ENCODE measurements around the gene MAD2L1BP.
A peak's percentile ranks its signal among the peaks of the same experiment; 100 is the strongest.
"Not testable (repeated sequence)": the region's sequence is repeated elsewhere in the genome, so short reads cannot be mapped to it uniquely, and the experiment has no call there.

MAD2L1BP gene

DNA sequence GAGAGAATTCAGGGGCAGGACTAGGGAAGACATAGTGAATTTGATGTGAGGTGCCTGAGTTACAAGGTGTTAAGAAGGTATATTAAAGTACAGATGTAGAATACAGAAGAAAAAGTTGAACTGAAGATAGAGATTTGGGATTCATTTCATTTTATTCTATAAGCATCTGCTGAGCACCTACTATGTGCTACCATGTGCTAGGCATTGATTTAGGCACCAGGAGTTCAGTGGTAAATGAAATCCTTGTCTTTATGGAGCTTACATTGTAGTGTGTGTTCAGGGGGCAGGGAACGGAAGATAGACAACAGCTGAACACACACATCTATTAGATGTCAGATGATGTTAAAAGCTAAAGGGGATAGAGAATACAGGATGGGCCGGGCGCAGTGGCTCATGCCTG lies 12.0 kb downstream of the MAD2L1BP start:
- H3K27ac ChIP-seq (ENCODE audit: low read length): no peak overlapping the region
- H3K9me3 ChIP-seq (ENCODE audit: insufficient read depth, low read depth, low read length): no peaks in the 10 kb centered on the region
- no peak overlapping the region for H3K9ac ChIP-seq (ENCODE audit: low read depth, low read length)
- H3K27me3 ChIP-seq (ENCODE audit: insufficient read depth, low read length): no peaks in the 10 kb centered on the region
- H3K4me1 ChIP-seq (ENCODE audit: insufficient read depth, low read length): no peaks in the 10 kb centered on the region
- peaks cover under 1% of the 10 kb centered on the region; the same call in 1 of the 2 replicates for H3K36me3 ChIP-seq (ENCODE audit: insufficient read depth, low read depth, low read length)
- no peak overlapping the region for H3K4me3 ChIP-seq (ENCODE audit: low read length)

DNA sequence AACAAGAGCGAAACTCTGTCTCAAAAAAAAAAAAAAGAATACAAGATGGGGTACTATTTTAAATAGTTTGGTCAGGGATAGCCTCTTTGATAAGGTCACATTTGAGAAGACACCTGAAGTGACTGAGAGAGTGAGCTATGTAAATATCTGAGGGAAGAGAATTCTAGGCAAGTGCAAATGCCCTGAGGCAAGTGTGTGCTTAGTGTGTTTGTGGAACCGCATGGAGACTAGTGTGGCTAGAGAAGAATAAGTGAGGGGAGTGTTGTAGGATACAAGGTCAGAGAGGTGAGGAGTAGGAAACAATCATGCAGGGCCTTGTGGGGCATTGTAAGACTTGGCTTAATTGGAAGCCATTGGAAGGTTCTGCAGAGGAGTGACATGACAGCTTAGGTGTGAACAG lies 12.6 kb downstream of the MAD2L1BP start:
- no peak overlapping the region for H3K9ac ChIP-seq (ENCODE audit: low read depth, low read length)
- H3K27me3 ChIP-seq (ENCODE audit: insufficient read depth, low read length): no peaks in the 10 kb centered on the region
- H3K36me3 ChIP-seq (ENCODE audit: insufficient read depth, low read depth, low read length): no peaks in the 10 kb centered on the region
- no peaks in the 10 kb centered on the region for H3K9me3 ChIP-seq (ENCODE audit: insufficient read depth, low read depth, low read length)
- H3K4me3 ChIP-seq (ENCODE audit: low read length): no peak overlapping the region
- no peak overlapping the region for H3K27ac ChIP-seq (ENCODE audit: low read length)
- no peaks in the 10 kb centered on the region for H3K4me1 ChIP-seq (ENCODE audit: insufficient read depth, low read length)

DNA sequence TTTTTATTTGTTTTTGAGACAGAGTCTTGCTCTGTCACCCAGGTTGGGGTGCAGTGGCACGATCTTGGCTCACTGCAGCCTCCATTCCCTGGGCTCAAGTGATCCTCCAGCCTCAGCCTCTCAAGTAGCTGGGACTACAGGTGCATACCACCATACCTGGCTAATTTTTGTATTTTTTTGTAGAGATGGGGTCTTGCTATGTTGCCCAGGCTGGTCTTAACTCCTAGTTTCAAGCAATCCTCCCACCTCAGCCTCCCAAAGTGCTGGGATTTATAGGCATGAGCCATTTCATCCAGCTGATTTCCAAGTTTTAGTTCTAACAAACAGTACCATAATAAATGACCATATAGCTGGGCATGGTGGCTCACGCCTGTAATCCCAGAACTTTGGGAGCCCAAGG lies 17.2 kb downstream of the MAD2L1BP start:
- not testable (repeated sequence) for H3K4me3 ChIP-seq (ENCODE audit: low read length); H3K27ac ChIP-seq (ENCODE audit: low read length); H3K4me1 ChIP-seq (ENCODE audit: insufficient read depth, low read length); H3K27me3 ChIP-seq (ENCODE audit: insufficient read depth, low read length); H3K9me3 ChIP-seq (ENCODE audit: insufficient read depth, low read depth, low read length); H3K36me3 ChIP-seq (ENCODE audit: insufficient read depth, low read depth, low read length); H3K9ac ChIP-seq (ENCODE audit: low read depth, low read length)

DNA sequence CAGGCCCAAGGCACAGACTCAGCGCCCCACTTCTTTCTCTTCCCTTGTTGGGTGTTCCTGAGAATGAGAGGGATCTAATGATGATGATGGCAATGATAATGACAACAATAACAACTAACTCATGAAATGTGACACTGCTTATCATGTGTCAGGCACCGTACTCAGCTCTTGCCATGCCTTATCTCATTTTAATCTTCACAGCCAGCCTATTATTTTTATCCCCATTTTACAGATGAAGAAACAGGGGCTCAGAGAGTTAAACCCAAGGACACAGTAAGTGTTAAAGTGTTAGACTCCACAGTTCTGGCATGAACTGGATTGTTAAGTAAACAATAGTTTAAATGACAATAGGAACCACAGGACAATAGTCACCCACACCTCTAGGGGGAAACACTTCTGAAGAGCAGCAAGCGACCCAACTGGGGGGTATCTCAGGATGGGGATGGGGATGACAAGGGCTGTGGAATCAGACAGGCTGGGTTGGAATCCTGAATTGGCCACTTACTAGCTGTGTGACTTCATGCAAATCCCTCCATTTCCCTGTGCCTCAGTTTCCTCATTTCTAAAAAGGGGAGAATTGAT lies 21.7 kb downstream of the MAD2L1BP start:
- H3K9ac ChIP-seq (ENCODE audit: low read depth, low read length): no peak overlapping the region
- H3K9me3 ChIP-seq (ENCODE audit: insufficient read depth, low read depth, low read length): no peaks in the 10 kb centered on the region
- no peak overlapping the region for H3K4me3 ChIP-seq (ENCODE audit: low read length)
- H3K27ac ChIP-seq (ENCODE audit: low read length): no peak overlapping the region
- no peaks in the 10 kb centered on the region for H3K4me1 ChIP-seq (ENCODE audit: insufficient read depth, low read length)
- H3K27me3 ChIP-seq (ENCODE audit: insufficient read depth, low read length): no peaks in the 10 kb centered on the region
- H3K36me3 ChIP-seq (ENCODE audit: insufficient read depth, low read depth, low read length): no peaks in the 10 kb centered on the region

DNA sequence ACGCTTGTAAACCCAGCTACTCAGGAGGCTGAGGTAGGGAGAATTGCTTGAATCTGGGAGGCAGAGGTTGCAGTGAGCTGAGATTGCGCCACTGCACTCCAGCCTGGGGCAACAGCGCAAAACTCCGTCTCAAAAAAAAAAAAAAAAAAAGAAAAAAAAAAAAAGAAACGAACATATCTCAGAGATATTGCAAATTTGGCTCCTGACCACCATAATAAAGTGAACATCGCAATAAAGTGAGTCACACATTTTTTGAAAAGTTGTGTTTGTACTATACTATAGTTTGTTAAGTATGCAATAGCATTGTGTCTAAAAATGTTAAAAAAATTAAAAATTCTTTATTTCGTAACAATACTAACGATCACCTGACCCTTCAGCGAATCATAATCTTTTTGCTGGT lies 22.5 kb downstream of the MAD2L1BP start:
- H3K36me3 ChIP-seq (ENCODE audit: insufficient read depth, low read depth, low read length): no peaks in the 10 kb centered on the region

DNA sequence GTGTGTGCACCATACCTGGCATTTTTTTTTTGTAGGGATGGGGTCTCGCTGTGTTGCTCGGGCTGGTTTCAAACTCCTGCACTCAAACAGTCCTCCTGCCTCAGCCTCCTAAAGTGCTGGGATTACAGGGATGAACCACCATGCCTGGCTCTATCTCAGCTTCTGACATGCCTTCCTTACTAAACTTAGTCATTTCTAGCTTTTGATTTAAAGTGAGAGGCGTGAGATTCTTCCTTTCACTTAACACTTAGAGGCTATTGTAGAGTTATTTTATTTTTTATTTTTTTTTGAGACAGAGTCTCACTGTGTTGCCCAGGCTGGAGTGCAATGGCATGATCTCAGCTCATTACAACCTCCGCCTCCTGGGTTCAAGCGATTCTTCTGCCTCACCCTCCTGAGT lies 27.3 kb downstream of the MAD2L1BP start:
- H3K9ac ChIP-seq (ENCODE audit: low read depth, low read length); H3K4me1 ChIP-seq (ENCODE audit: insufficient read depth, low read length); H3K36me3 ChIP-seq (ENCODE audit: insufficient read depth, low read depth, low read length); H3K9me3 ChIP-seq (ENCODE audit: insufficient read depth, low read depth, low read length); H3K27ac ChIP-seq (ENCODE audit: low read length); H3K27me3 ChIP-seq (ENCODE audit: insufficient read depth, low read length); H3K4me3 ChIP-seq (ENCODE audit: low read length): not testable (repeated sequence)

More for the DNA sequence above, 22.5 kb downstream of the MAD2L1BP start:
- H3K4me3 ChIP-seq (ENCODE audit: low read length): no peak overlapping the region
- no peak overlapping the region for H3K9ac ChIP-seq (ENCODE audit: low read depth, low read length)
- no peaks in the 10 kb centered on the region for H3K27me3 ChIP-seq (ENCODE audit: insufficient read depth, low read length)
- no peaks in the 10 kb centered on the region for H3K4me1 ChIP-seq (ENCODE audit: insufficient read depth, low read length)
- H3K27ac ChIP-seq (ENCODE audit: low read length): no peak overlapping the region
- H3K9me3 ChIP-seq (ENCODE audit: insufficient read depth, low read depth, low read length): no peaks in the 10 kb centered on the region

DNA sequence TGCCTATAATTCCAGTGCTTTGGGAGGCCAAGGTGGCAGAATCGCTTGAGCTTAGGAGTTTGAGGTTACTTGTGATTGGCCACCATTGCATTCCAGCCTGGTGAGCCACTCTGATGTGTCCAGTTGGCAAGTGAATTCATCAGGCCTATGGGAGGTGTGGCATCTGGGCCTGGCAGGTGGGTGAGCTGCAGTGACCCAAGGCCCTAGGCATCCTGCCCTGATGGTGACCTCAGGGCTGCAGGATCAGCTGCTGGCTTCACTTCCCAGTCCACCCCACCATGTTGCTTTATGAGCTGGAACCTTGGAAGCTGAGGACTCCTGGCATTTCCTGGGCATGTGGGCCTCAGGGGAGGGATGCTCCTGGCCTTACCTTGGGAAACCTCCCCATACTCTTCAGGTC lies 29.7 kb downstream of the MAD2L1BP start:
- Histone ChIP-seq H3K36me3 (ENCODE audit: insufficient read depth, low read depth, low read length) (no peaks in the 10 kb centered on the region; the same call in 1 of the 2 replicates), H3K27me3 (ENCODE audit: insufficient read depth, low read length) (no peaks in the 10 kb centered on the region), H3K4me3 (ENCODE audit: low read length) (no peak overlapping the region), H3K4me1 (ENCODE audit: insufficient read depth, low read length) (peaks cover 10% of the 10 kb centered on the region; the same call in 1 of the 2 replicates), H3K9ac (ENCODE audit: low read depth, low read length) (no peak overlapping the region), H3K27ac (ENCODE audit: low read length) (no peak overlapping the region), H3K9me3 (ENCODE audit: insufficient read depth, low read depth, low read length) (no peaks in the 10 kb centered on the region)

DNA sequence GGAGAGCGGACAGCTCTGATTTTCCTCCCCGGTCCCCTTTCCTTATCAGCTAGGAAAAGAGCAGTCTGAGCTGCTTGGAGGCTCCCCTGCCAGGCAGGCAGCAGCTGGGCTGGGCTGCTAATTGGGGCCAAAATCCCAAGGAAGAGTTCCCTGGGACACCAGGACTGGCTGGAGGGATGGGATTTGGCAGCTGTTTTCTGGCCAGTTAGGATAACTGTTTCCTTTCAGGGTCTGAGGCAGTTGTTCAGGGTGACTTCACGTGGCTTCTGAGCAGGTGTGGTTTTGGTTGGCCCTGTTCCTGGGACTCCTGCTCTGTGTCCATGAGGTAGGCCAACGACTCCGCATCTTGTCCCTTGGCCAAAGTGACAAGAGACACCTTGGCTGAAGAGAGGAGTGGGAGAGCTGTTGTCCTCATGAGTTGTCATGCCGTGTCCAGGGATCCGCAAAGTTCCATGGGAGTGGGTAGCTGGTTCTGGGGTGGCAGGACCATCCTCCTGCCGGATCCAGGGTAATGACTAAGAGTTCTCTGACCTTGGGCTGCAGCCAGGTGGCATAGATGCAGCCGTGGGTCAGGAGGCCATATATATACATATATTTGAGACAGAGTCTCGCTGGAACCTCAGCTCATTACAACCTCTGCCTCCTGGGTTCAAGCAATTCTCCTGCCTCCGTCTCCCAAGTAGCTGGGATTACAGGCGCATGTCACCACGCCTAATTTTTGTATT lies 30.7 kb downstream of the MAD2L1BP start:
- no peak overlapping the region for H3K4me3 ChIP-seq (ENCODE audit: low read length)
- peaks cover 10% of the 10 kb centered on the region; the same call in 1 of the 2 replicates for H3K4me1 ChIP-seq (ENCODE audit: insufficient read depth, low read length)
- H3K9ac ChIP-seq (ENCODE audit: low read depth, low read length): no peak overlapping the region

DNA sequence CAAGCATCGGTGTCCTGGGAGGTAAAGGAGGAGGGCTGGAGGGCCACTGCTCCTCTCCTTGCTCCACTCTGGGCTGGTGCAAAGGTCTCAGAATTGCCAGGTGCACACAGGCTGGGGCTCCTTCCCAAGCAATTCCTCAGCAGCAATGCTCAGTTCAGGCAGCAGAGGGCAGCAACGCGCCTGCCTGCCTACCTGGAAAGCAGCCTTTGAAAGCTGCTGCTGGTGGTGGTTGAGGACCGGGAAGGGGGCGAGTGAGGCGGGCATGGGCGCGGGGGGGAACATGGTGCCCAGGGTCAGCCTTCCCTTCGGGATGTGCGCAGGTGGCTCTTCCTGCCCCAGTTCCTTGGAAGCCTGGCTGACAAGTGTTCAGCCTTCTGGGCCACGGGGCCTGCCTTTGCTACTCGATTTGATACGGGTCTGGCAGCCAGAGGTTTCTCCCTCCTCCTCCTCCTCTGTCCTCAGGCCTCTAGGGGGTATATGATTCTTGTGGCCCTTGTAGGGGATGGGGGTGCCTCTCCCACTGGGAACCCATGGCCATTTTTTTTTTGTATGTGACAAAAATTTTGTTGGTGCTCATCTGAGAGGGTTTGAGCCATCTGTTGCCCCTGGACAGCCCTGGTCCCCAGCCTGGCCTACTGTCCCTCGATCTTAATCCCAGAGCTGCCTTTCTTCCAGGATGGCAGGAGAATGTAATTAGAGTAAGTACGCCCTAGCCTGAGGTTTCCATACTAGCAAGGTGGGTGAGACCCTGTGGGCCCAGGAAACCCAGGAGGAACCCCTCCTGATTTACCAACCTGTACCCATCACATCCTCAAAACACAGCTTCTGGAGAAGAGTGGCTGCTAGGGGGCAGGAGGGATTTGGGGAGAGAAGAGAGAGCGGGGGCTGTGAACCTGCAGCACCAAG lies 31.9 kb downstream of the MAD2L1BP start:
- Histone ChIP-seq H3K27ac (ENCODE audit: low read length) (no peak overlapping the region), H3K9me3 (ENCODE audit: insufficient read depth, low read depth, low read length) (no peaks in the 10 kb centered on the region), H3K36me3 (ENCODE audit: insufficient read depth, low read depth, low read length) (peaks cover 21% of the 10 kb centered on the region), H3K4me3 (ENCODE audit: low read length) (peak overlapping the region; percentile 47), H3K4me1 (ENCODE audit: insufficient read depth, low read length) (peaks cover 10% of the 10 kb centered on the region; the same call in 1 of the 2 replicates), H3K27me3 (ENCODE audit: insufficient read depth, low read length) (no peaks in the 10 kb centered on the region), H3K9ac (ENCODE audit: low read depth, low read length) (no peak overlapping the region)

More for the DNA sequence above, 30.7 kb downstream of the MAD2L1BP start:
- no peaks in the 10 kb centered on the region for H3K9me3 ChIP-seq (ENCODE audit: insufficient read depth, low read depth, low read length)
- no peaks in the 10 kb centered on the region for H3K27me3 ChIP-seq (ENCODE audit: insufficient read depth, low read length)
- no peak overlapping the region for H3K27ac ChIP-seq (ENCODE audit: low read length)
- H3K36me3 ChIP-seq (ENCODE audit: insufficient read depth, low read depth, low read length): peaks cover 10% of the 10 kb centered on the region

DNA sequence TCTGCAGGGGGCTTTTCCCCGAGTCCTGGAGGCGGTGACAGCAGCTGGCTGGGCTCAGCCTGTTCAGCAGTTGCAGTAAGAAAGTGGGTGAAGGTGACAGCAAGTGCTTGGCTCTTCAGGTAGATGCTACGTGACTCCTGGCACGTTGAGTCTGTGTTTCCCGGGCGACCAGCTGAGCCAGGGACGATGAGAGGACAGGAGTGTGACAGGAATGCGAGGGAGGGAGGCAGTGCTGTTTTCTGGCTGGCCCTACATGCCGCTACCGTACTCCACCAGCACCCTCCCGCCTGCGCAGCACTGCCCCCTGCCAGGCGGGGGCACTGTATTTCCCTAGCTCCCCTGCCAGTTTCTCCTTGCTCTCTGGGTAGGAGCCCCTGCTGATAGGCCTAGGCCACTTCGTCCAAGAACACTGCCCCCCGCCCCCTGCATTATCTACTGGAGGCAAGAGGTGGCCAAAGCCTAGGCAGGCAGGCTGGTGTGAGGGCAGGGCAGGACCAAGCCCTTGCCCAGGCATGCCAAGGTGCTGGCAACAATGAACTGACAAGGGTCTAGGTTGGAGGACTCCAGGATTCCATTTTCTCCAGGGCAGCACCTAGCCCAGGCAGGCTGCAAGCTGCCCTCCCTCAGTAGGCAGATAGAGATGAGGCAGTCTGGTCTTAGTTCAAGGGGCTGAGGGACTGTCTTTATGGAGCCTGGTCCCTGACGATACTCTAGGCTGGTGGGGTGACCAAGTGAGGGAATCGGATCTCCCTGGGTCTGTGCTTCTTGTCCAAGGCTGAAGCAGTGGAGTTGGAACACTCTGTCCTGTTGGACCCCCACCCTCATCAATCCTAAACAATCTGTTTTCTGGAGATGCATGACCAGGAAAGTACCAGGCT lies 32.8 kb downstream of the MAD2L1BP start:
- H3K27ac ChIP-seq (ENCODE audit: low read length): no peak overlapping the region

More for the DNA sequence above, 32.8 kb downstream of the MAD2L1BP start:
- Histone ChIP-seq H3K27me3 (ENCODE audit: insufficient read depth, low read length) (no peaks in the 10 kb centered on the region), H3K36me3 (ENCODE audit: insufficient read depth, low read depth, low read length) (peaks cover 29% of the 10 kb centered on the region), H3K4me3 (ENCODE audit: low read length) (peak overlapping the region; percentile 47), H3K4me1 (ENCODE audit: insufficient read depth, low read length) (peaks cover 10% of the 10 kb centered on the region; the same call in 1 of the 2 replicates), H3K9me3 (ENCODE audit: insufficient read depth, low read depth, low read length) (no peaks in the 10 kb centered on the region), H3K9ac (ENCODE audit: low read depth, low read length) (no peak overlapping the region)
